HG02884 (cell line): Measurements from ENCODE around the gene MRPS30.
"Not testable (repeated sequence)": the region's sequence is repeated elsewhere in the genome, so short reads cannot be mapped to it uniquely, and the experiment has no call there.

Experiments used
- ATAC-seq: cut with Tn5 transposase; IDR thresholded peaks from one replicate; pipeline ENCODE4 v1.9.1; 2021; ENCODE audit warnings: mild to moderate bottlenecking, moderate library complexity; ENCODE audit not compliant: unreplicated experiment

The MRPS30 gene

GRCh38 chr5:44808435-44809214 lies at the start of gene MRPS30:
MRPS30 (plus strand) TSS chr5:44808947; CDS start chr5:44808963, 16 bp downstream.
- ATAC-seq: peak; percentile 94

GRCh38 chr5:44769200-44769876 lies 39.4 kb upstream of the MRPS30 start:
- no peak for ATAC-seq

- ATAC-seq: no peak
Observed at GRCh38 chr5:44769877-44770209, 38.9 kb upstream of the MRPS30 start.

- ATAC-seq: no peak
Observed at GRCh38 chr5:44770780-44771717, 37.7 kb upstream of the MRPS30 start.

- ATAC-seq: not testable (repeated sequence)
Observed at GRCh38 chr5:44772397-44772796, 36.4 kb upstream of the MRPS30 start.

- peak; percentile 81 for ATAC-seq
Observed at GRCh38 chr5:44774279-44774880, 34.4 kb upstream of the MRPS30 start.

GRCh38 chr5:44779167-44779566 lies 29.6 kb upstream of the MRPS30 start:
- no peak for ATAC-seq

- no peak for ATAC-seq
Observed at GRCh38 chr5:44783634-44784315, 25.0 kb upstream of the MRPS30 start.

- ATAC-seq: no peak
Observed at GRCh38 chr5:44787731-44788130, 21.0 kb upstream of the MRPS30 start.

- not testable (repeated sequence) for ATAC-seq
Observed at GRCh38 chr5:44789372-44789995, 19.3 kb upstream of the MRPS30 start.

- not testable (repeated sequence) for ATAC-seq
Observed at GRCh38 chr5:44792031-44792673, 16.6 kb upstream of the MRPS30 start.

- ATAC-seq: no peak
Observed at GRCh38 chr5:44794371-44794770, 14.4 kb upstream of the MRPS30 start.

- ATAC-seq: no peak
Observed at GRCh38 chr5:44795496-44795895, 13.3 kb upstream of the MRPS30 start.

- ATAC-seq: no peak
Observed at GRCh38 chr5:44797841-44798240, 10.9 kb upstream of the MRPS30 start.

- no peak for ATAC-seq
Observed at GRCh38 chr5:44801992-44802391, 6.8 kb upstream of the MRPS30 start.

- ATAC-seq: no peak
Observed at GRCh38 chr5:44806608-44807007, 2.1 kb upstream of the MRPS30 start.

- ATAC-seq: no peak
Observed at GRCh38 chr5:44807269-44807668, 1.5 kb upstream of the MRPS30 start.

- ATAC-seq: peak; percentile 37
Observed at GRCh38 chr5:44809215-44809955, 638 bp downstream of the MRPS30 start.

- no peak for ATAC-seq
Observed at GRCh38 chr5:44809956-44810420, 1.2 kb downstream of the MRPS30 start.
